PC-9 (cell line): ENCODE results near the gene SLC39A3. TPM values are rescaled to one million over a fixed set of nuclear protein-coding genes. Genes with fewer than 3 reads are reported as not detected.

ENCODE experiments used
- BruUV-seq: library from RNA; stranded (reverse); fragments of 400-500 nt; replicated peaks from 2 replicates; lab custom pipeline; 2021; lab: Mats Ljungman, UMichigan
- CTCF ChIA-PET: fragments of 300-600 bp; sonication (Branson Sonifier 250); formaldehyde crosslinking; loops from one replicate; lab custom pipeline; 2022; ENCODE audit warnings: antibody characterized with exemption; lab: Charles Lee
- POLR2A ChIA-PET: fragments of 300-600 bp; sonication (Branson Sonifier 250); formaldehyde crosslinking; loops from one replicate; lab custom pipeline; 2022; ENCODE audit warnings: antibody characterized with exemption; ENCODE audit not compliant: unreplicated experiment; lab: Charles Lee
- DNase-seq, 2 experiments: peaks; one replicate each; pipeline versions ENCODE4 v3.0.0 to v3.0.0-alpha.2; 2015 to 2022; ENCODE audit warnings: mixed read lengths in 1 of 2
- H2AFZ ChIP-seq: fragments of 200-600 bp; sonication (generic); 2 replicates; pipeline ENCODE4 v1.8.1; 2017; ENCODE audit warnings: antibody characterized with exemption
- H3F3A ChIP-seq: fragments of 200-600 bp; sonication (generic); 2 replicates; pipeline ENCODE4 v1.8.1; 2017; ENCODE audit warnings: antibody characterized with exemption, mild to moderate bottlenecking, low read depth; ENCODE audit not compliant: insufficient read depth
- H3K27ac ChIP-seq: fragments of 200-600 bp; sonication (generic); 2 replicates; pipeline ENCODE4 v1.6.1; 2016; ENCODE audit warnings: mixed run types
- H3K27me3 ChIP-seq: fragments of 200-600 bp; sonication (generic); 2 replicates; pipeline ENCODE4 v1.6.1; 2016; ENCODE audit warnings: low read depth, mixed run types; ENCODE audit not compliant: insufficient read depth
- H3K36me3 ChIP-seq: fragments of 200-600 bp; sonication (generic); 2 replicates; pipeline ENCODE4 v1.6.1; 2016; ENCODE audit warnings: low read depth, mixed run types
- H3K4me1 ChIP-seq: fragments of 200-600 bp; sonication (generic); replicated peaks from 2 replicates; pipeline ENCODE4 v1.6.1; 2016; ENCODE audit warnings: mixed run types; ENCODE audit not compliant: insufficient read depth
- H3K4me2 ChIP-seq: fragments of 200-600 bp; sonication (generic); 2 replicates; pipeline ENCODE4 v1.6.1; 2017; ENCODE audit warnings: mixed run types
- H3K4me3 ChIP-seq: fragments of 200-600 bp; sonication (generic); 2 replicates; pipeline ENCODE4 v1.6.1; 2016; ENCODE audit warnings: mixed run types
- H3K79me2 ChIP-seq: fragments of 200-600 bp; sonication (generic); 2 replicates; pipeline ENCODE4 v1.6.1; 2017; ENCODE audit warnings: low read depth, mixed run types
- H3K9me2 ChIP-seq: fragments of 200-600 bp; sonication (generic); 2 replicates; pipeline ENCODE4 v1.8.1; 2017; ENCODE audit warnings: mild to moderate bottlenecking; ENCODE audit not compliant: insufficient read depth
- H3K9me3 ChIP-seq: fragments of 200-600 bp; sonication (generic); 2 replicates; pipeline ENCODE4 v1.8.1; 2016; ENCODE audit warnings: low read depth; ENCODE audit not compliant: insufficient read depth
- H4K20me1 ChIP-seq: fragments of 200-600 bp; sonication (generic); 2 replicates; pipeline ENCODE4 v1.8.1; 2017; ENCODE audit not compliant: insufficient read depth
- CTCF ChIP-seq: fragments of 200-600 bp; sonication (generic); conservative IDR thresholded peaks from 2 replicates; pipeline ENCODE4 v1.6.1; 2017; ENCODE audit warnings: mixed run types, antibody characterized with exemption, mild to moderate bottlenecking, moderate library complexity
- EZH2 ChIP-seq: fragments of 200-600 bp; sonication (generic); IDR thresholded peaks from 2 replicates; pipeline ENCODE4 v1.8.0; 2017; ENCODE audit warnings: antibody characterized with exemption, low read depth
- intact Hi-C: fragments of 100-400 bp; cut with micrococcal nuclease; formaldehyde crosslinking; loops from one replicate; pipeline ENCODE4 v1.10.0; 2022; ENCODE audit not compliant: unreplicated experiment
- total RNA-seq: library from RNA; stranded (reverse); gene quantifications from 2 replicates; pipeline ENCODE4 v1.2.3, GENCODE V29; 2021

Gene SLC39A3
- total RNA-seq, 1 experiment from 2014 or later = 21.6 TPM

- no peak overlapping the region for H2AFZ ChIP-seq
- no peaks in the 10 kb centered on the region for H3K9me3 ChIP-seq
- BruUV-seq = no TSS peak
- TF ChIP-seq EZH2 = no peak
- TF ChIP-seq CTCF = no peak
- no peaks in the 10 kb centered on the region for H3K36me3 ChIP-seq
- no peaks in the 10 kb centered on the region for H3F3A ChIP-seq
- H3K4me2 ChIP-seq = no peak overlapping the region
- ChIA-PET POLR2A (no interaction called here), CTCF (no interaction called here)
- no peaks in the 10 kb centered on the region for H3K27me3 ChIP-seq
- DNase-seq = no peak
- H3K4me1 ChIP-seq = no peaks in the 10 kb centered on the region
- H3K79me2 ChIP-seq = peaks cover 20% of the 10 kb centered on the region
- no peaks in the 10 kb centered on the region for H3K9me2 ChIP-seq
- no peak overlapping the region for H3K27ac ChIP-seq
- intact Hi-C loops = no loop called here
- peaks cover 19% of the 10 kb centered on the region for H4K20me1 ChIP-seq
- no peak overlapping the region for H3K4me3 ChIP-seq
Observed at GRCh38 chr19:2769218-2769617, 29.4 kb upstream of the SLC39A3 start.

DNA sequence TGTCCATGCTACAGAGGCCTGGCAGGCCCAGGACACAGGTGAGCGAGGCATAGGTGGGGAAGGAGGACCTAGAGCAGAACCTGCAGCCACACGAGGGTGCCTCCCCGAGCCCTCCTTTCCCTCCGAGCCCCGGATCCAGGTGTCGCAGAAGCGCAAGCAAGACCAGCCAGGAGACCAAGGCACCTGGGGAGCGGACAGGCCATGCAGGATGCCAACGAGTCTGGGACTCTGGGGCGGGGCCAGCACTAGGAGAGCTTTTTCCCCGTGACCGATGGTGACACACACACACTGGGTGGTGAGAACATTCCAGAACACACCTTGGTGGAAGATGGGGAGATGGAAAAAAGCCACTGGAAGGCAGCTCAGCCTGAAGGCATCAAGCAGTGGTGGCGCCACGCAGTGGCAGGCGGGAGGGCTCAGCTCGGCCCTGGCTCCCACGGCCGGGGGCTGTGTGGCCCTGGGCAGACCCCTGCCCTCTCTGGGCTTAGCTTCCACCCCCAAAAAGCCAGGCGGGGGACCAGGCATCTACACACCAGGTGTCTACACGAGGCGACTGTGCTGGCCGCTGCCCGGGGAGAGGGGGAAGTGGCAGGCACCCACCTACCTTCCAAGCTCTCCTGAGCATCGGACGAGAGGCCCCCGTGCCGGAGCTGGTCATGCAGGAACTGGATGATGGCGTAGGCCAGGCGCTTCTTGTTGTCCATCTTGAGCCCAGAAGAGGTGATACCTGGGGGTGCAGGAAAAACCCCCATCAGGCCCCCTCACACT, 28.7 kb upstream of the SLC39A3 start:
- ChIA-PET POLR2A (no interaction called here), CTCF (no interaction called here)
- H3F3A ChIP-seq = no peaks in the 10 kb centered on the region
- H3K27ac ChIP-seq = no peak overlapping the region
- TF ChIP-seq EZH2 (no peak), CTCF (no peak)
- H3K79me2 ChIP-seq = peaks cover 17% of the 10 kb centered on the region; the same call in 1 of the 2 replicates
- BruUV-seq = no TSS peak
- H2AFZ ChIP-seq = no peak overlapping the region
- no peak for DNase-seq
- no peak overlapping the region for H3K4me2 ChIP-seq
- H3K36me3 ChIP-seq = no peaks in the 10 kb centered on the region
- no peaks in the 10 kb centered on the region for H3K27me3 ChIP-seq
- H4K20me1 ChIP-seq = peaks cover 19% of the 10 kb centered on the region
- no peaks in the 10 kb centered on the region for H3K4me1 ChIP-seq
- no peak overlapping the region for H3K4me3 ChIP-seq
- no peaks in the 10 kb centered on the region for H3K9me3 ChIP-seq
- H3K9me2 ChIP-seq = no peaks in the 10 kb centered on the region
- intact Hi-C loops = no loop called here

GRCh38 chr19:2767688-2768087, 27.9 kb upstream of the SLC39A3 start:
- Histone ChIP-seq H3K36me3 (no peaks in the 10 kb centered on the region), H3K9me2 (no peaks in the 10 kb centered on the region), H3K4me1 (no peaks in the 10 kb centered on the region), H3K9me3 (no peaks in the 10 kb centered on the region), H3K4me2 (no peak overlapping the region), H4K20me1 (peaks cover 19% of the 10 kb centered on the region), H3F3A (no peaks in the 10 kb centered on the region), H3K27ac (no peak overlapping the region), H3K79me2 (peaks cover 17% of the 10 kb centered on the region; the same call in 1 of the 2 replicates), H3K4me3 (no peak overlapping the region), H2AFZ (no peak overlapping the region), H3K27me3 (no peaks in the 10 kb centered on the region)
- DNase-seq = no peak
- ChIA-PET CTCF (no interaction called here), POLR2A (no interaction called here)
- TF ChIP-seq EZH2 (no peak), CTCF (no peak)
- BruUV-seq = no TSS peak
- intact Hi-C loops = no loop called here
